MM.1S (cell line): ENCODE results near the gene ELL.

Experiments used
- EZH2 ChIP-seq: fragments of 300-600 bp; sonication (generic); optimal IDR thresholded peaks from 2 replicates; pipeline ENCODE3; 2017; ENCODE audit warnings: low read depth, mild to moderate bottlenecking, antibody characterized with exemption, low read length, mixed read lengths
- TF ChIP-seq, protein P1 (sequence below): fragments of 300-600 bp; sonication (generic); IDR thresholded peaks from 2 replicates; pipeline ENCODE4 v1.5.1; 2016; ENCODE audit warnings: antibody characterized with exemption, low read length, mixed read lengths

DNA sequence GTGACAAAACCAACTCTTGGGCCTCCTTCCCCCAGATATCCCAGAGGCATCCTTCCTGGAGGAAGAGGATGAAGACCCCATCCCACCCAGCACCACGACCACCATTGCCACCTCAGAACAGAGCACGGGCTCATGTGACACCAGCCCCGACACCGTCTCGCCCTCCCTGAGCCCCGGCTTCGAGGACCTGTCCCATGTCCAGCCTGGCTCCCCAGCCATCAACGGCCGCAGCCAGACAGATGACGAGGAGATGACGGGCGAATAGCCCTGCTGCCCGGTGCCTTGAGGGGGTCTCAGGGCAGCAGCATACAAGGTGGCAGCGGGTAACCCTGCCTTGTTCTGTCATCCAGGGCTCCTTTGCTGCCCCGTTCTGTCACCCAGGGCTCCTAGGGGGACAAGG, 46.5 kb upstream of the ELL start:
- no peak for TF ChIP-seq EZH2
- TF ChIP-seq, protein P1, sequence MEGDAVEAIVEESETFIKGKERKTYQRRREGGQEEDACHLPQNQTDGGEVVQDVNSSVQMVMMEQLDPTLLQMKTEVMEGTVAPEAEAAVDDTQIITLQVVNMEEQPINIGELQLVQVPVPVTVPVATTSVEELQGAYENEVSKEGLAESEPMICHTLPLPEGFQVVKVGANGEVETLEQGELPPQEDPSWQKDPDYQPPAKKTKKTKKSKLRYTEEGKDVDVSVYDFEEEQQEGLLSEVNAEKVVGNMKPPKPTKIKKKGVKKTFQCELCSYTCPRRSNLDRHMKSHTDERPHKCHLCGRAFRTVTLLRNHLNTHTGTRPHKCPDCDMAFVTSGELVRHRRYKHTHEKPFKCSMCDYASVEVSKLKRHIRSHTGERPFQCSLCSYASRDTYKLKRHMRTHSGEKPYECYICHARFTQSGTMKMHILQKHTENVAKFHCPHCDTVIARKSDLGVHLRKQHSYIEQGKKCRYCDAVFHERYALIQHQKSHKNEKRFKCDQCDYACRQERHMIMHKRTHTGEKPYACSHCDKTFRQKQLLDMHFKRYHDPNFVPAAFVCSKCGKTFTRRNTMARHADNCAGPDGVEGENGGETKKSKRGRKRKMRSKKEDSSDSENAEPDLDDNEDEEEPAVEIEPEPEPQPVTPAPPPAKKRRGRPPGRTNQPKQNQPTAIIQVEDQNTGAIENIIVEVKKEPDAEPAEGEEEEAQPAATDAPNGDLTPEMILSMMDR, result no peak
